NCI-H510A (cell line): ENCODE measurements around the gene GRIK3.

ENCODE experiments used
- DNase-seq: peaks from one replicate; lab custom pipeline; 2025; lab: John Stamatoyannopoulos, UW

Gene GRIK3

GRCh38 chr1:36825226-36825625 is 209.1 kb downstream of the GRIK3 start:
- no peak for DNase-seq

DNA sequence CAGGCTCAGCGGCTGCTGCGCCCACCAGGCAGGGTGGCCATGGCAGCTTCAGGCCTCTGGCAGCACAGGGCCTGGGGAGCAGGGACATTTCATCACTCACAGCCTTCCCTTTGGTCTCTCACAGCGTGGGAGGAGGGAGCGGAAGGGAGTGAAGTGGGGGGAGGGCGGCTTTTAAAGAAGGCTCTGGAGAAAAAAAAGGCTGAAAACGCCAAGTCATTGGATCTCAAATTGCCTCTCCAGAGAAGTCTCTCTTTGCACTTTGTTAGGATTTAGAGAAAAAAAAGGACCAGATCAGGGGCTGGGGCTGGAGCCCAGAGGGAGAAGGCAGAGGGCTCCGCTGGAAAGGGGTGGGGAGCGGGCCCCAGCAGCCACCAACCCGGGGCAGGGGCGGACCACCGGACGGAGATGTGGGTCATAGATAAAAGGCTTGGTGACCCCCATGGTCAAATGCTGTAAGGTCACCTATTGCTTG is 209.9 kb downstream of the GRIK3 start:
- no peak for DNase-seq

DNA sequence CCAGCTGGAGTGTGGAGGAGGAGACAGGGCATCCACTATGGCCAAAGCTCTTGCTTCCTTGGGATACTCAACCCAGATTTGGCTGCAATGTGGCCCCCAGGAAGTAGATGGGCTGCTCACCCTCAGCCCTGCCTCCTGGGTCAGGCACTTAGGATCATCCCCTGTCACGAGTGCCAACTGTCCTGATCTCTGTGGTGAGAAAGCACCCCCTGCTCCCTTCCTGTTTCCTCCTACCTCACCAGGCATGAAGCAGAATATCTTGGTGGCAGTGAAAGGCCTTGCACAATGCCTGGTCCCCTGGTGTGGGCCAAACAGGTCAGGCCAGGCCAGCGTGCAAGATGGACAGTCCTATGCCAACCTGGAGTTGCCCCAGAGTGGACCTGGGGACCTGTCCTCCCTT is 211.7 kb downstream of the GRIK3 start:
- DNase-seq = no peak

- DNase-seq = no peak
Measured at GRCh38 chr1:36821386-36821785, 212.9 kb downstream of the GRIK3 start.

GRCh38 chr1:36818771-36819170 is 215.5 kb downstream of the GRIK3 start:
- DNase-seq = peak; percentile 66

- DNase-seq = peak; percentile 100
Measured at GRCh38 chr1:36816348-36816747, 218.0 kb downstream of the GRIK3 start.

GRCh38 chr1:36814774-36815173 is 219.5 kb downstream of the GRIK3 start:
- no peak for DNase-seq

GRCh38 chr1:36814083-36814482 is 220.2 kb downstream of the GRIK3 start:
- DNase-seq = no peak

- no peak for DNase-seq
Measured at GRCh38 chr1:36807262-36807661, 227.1 kb downstream of the GRIK3 start.

- no peak for DNase-seq
Measured at GRCh38 chr1:36805979-36806640, 228.2 kb downstream of the GRIK3 start.

DNA sequence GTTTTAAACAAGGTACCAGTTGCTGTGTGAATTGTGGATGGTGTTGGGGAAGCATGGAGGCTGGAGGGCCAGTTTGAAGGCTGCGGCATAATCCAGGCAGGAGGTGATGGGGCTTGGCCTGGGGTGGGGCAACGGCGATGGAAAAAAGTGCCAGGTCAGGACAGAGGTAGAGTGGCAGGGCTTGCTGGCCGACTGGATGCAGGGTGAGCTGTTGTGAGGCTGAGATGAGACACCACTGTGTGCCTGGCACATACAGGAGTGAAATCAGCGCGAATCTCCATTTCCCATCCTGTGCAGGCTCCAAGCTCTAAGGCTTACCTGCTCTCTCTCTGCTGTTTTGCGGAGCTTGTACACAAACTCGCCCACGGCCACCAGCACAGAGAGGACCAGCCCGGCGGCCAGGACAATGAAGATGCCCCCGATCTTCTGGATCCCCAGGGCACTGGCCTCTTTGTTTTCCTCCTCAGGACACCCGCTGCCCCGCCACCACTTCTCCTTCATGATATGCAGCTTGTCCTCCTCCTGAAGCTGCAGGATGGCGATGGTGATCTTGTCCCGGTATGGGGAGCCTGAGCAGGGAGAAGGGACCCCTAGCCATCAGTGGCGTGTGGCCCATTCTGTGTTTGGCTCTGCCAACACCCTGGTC is 229.5 kb downstream of the GRIK3 start:
- no peak for DNase-seq

- DNase-seq = no peak
Measured at GRCh38 chr1:36803868-36804570, 230.3 kb downstream of the GRIK3 start.

DNA sequence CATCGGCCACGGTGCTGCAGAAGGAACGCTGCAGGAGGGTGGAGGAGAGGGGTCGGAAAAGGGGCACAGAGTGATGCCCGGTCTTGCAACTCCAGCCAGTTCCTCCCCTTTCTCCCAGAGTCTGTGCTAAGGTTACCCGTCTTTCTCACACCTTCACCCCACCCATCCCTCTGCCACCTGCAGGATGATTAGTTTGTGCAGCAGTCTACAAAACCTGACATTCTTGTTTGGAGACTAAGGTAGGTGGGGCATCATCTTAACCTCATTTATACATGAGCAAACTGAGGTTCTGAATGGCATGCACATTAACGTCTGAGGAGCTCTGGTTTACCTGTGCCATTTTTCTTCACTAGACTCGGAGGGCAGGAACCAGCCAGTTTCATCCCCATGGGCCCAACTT is 232.3 kb downstream of the GRIK3 start:
- DNase-seq = peak; percentile 96

DNA sequence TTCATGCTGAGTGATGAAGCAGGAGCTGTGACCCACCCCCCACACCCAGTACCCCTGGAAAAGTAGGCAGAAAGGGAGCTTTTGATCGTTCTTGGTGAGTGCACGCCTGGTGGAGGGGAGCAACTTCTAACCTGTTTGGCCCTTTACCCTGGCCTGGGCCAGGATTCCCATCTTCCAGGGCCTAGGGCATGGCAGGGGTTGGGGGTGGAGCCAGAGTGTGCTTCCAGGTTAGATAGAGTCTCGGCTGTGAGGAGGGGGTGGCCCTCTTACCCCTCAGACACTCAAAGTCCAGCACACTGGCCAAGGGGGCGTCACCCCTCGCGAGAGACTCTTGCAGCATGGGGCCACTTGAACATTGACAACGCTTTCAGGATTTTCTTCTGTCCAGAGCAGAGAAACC is 236.6 kb downstream of the GRIK3 start:
- no peak for DNase-seq

GRCh38 chr1:36796733-36797132 is 237.6 kb downstream of the GRIK3 start:
- peak; percentile 98 for DNase-seq

GRCh38 chr1:36796106-36796590 is 238.2 kb downstream of the GRIK3 start:
- no peak for DNase-seq

GRCh38 chr1:36794460-36794859 is 239.9 kb downstream of the GRIK3 start:
- DNase-seq = no peak

DNA sequence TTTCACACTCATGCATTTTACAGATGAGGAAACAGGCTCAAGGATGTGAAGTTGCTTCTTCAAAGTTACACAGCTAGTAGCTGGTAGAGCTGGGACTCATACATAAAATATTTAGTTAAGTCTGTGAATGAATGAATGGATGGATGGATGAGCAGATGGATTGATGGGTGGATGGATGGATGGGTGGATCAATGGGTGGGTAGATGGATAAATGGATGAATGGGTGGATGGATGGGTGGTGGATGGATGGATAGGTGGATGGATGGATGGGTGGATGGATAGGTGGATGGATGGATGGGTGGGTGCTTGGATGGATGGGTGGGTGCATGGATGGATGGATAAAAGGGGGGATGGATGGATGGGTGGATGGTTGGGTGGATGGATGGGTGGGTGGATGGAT is 240.9 kb downstream of the GRIK3 start:
- DNase-seq = no peak

DNA sequence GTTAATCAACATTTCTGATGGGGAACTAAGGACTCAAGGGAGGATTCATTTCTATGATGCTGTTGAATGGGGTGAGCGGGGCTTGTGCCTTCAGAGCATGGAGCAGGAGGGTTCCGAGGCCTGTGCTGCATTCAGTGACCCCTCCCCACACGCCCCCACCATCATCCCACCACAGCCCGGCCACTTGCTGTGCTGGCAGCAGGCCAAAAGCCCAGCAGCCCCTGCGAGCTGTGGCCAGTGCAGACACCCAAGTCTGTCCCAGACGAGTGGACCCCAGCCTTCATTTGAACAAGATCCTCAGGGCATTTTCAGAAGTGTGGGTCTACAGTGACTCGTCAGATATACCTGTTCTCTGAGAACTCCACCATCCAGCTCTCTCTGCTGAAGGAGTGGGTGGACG is 242.0 kb downstream of the GRIK3 start:
- DNase-seq = no peak

GRCh38 chr1:36790191-36790590 is 244.1 kb downstream of the GRIK3 start:
- no peak for DNase-seq

- DNase-seq = no peak
Measured at GRCh38 chr1:36789535-36789934, 244.8 kb downstream of the GRIK3 start.

- peak; percentile 76 for DNase-seq
Measured at GRCh38 chr1:36787312-36787913, 246.9 kb downstream of the GRIK3 start.

- DNase-seq = no peak
Measured at GRCh38 chr1:36786425-36786824, 247.9 kb downstream of the GRIK3 start.
